ENCODE data around the gene KLHL24.
A peak's percentile ranks its signal among the peaks of the same experiment; 100 is the strongest.
"Not testable (repeated sequence)": the region's sequence is repeated elsewhere in the genome, so short reads cannot be mapped to it uniquely, and the experiment has no call there.

Gene KLHL24

DNA sequence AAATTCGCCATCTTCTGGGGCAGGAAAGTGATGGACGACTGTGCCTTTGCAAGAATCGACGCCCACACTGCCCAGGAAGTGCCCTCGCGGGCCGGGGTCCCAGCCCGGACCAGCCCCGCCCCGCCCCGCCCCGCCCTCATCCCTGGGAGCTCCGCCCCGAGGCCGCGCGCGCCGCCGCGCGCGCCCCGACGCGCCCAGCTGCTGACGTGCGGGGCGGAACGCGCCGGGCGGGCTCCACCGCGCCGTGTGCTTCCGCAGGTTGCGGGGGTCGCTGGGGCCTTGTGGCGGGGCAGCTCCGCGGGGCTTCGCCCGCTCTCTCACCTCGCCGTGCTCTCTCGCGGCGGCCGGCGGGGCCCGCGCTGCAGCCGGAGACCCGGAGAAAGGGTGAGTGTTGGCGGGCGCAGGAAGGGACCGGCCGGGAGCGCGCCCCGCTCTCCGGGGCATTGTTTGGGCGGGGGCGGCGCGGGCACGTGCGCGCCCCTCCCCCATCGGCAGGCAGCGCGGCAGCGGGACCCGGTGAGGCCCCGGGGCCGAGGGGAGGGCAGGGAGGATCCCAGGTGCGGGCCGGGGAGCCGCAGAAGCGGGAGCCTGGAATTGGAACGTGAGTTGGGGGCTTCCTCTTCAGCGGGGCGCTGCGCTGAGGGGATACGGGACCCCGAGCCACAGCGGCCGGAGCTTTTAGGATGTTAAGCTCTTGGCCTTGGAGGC lies 62.3 kb downstream of the KLHL24 start, which contains the start of gene YEATS2:
Gene YEATS2 (plus strand): TSS at position 188 of the 708 bp plus-strand sequence. CDS start 17,366 bp downstream, outside the sequence.
- DNase-seq: peak; percentile 72 to 81

DNA sequence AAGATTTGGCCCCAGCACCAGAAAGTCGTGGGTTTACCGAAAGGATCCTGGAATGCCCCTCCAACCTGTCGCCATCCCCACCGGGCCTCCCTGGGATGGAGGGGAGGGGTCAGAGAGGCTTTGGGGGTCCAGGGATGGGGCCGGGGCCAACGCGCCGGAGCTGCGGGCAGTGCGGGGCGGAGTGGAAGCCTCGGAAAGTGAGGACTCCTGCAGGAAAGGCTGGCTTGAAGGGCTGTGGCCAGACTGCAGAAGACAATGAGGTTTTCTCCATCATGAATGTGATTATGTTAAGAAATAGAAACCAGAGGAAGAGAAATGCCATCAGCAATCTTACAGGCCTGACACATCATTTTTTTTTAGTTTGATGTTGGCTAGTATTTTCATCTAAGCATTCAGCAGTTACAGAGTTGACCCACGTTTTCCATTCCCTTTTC lies 62.9 kb downstream of the KLHL24 start:
- peak; percentile 44 to 45 for DNase-seq

DNA sequence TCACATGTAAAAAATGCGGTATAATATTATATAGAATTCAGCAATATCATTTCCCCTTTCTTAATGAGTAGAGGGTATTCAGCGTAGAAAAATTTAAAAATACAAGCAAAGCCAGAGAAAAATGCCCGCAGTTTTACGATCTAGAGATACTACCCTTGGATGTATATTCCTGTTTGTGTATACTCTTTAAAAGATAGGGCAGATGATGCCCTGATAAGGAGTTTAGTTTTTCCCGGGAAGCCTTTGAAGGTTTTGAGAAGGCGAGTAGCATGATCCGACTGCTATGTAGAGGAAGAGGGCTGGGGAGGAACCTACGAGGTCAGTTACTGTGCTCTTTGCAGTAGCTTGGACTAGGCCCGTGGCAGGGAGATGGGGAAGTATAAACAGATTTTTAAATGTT lies 63.3 kb downstream of the KLHL24 start:
- DNase-seq: peak; percentile 47 to 58

DNA sequence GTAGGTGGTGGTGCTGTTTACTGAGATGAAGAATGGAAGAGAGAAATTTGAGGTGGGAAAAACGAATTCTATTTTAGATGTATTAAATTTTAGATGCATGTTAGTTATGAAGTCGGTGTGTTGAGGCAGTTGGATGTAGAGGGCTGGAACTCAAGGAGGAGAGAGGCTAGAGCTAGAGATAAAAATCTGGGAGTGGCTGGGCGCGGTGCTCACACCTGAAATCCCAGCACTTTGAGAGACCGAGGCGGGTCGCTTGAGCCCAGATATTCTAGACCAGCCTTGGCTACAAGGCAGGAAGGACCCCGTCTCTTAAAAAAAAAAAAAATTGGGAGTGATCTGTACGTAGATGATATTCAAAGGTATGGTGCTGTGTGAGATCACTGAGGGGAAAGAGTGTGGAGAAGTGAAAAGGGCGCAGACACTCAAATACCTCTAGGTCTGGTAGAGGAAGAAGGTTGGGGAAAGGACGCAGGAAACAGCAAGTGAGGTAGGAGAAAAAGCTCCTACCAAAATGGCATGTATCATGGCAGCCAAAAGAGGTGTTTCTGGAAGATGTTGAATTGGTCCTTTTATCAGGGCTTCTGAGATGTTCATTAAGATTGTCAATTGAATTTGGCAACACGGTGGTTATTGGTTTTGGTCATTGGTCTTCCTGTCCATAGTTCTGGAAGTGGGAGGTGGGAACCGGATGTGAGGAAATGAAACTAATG lies 64.0 kb downstream of the KLHL24 start:
- no peak for DNase-seq

GRCh38 chr3:183701744-183702143 lies 66.3 kb downstream of the KLHL24 start:
- no peak for DNase-seq

GRCh38 chr3:183703892-183704291 lies 68.5 kb downstream of the KLHL24 start:
- DNase-seq: not testable (repeated sequence)

DNA sequence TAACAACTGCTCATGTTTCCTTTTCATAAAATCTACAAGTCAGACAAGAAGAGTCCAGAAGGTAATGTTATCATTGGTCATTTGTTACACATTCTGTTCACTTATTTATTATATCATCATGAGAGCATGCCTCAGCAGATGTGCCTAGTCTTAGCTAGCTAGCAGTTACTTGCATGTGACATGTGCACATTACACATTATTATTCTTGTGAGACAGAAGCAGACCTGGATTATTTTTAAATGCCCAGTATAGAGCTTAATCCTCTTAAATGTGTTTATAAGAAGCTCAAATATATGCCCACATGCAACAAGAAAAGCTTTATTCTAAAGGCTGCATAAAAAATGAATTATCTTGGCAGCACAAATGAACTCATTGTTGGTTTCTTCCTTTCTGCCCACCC lies 74.8 kb downstream of the KLHL24 start:
- no peak for DNase-seq

DNA sequence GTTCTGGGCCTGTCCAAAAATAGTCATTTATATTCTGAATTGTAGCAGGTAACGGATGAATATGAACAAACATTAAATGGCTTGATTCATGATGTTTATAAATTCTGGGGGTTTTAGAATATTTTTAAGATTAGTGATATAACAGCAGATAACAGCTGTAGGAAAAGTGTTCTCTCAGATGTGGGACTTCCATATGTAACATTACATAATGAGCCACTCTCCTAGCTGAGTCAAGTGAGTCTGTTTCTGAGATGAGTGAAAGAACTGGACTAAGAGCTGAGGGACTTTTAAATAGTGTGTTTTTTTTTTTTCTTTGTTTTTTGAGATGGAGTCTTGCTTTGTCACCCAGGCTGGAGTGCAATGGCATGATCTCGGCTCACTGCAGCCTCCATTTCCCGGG lies 76.1 kb downstream of the KLHL24 start:
- DNase-seq: no peak

GRCh38 chr3:183714622-183715021 lies 79.2 kb downstream of the KLHL24 start:
- no peak for DNase-seq

DNA sequence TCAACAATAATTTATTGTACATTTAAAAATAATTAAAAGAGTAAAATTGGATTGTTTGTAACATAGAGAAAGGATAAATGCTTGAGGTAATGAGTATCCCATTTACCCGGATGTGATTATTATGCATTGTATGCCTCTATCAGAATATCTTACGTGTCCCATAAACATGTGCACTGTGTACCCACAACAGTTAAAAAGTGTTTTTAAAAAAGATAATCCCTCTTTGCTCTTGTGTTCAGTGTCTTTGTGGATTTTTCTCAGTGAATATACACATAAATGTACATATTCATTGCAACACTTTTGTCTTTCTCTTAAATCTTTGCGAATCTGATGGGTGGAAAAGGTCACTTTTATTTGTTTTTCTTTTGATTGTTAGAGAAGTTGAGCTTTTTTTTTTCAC lies 82.6 kb downstream of the KLHL24 start:
- DNase-seq: no peak

- no peak for DNase-seq
Observed at GRCh38 chr3:183725387-183725786, 90.0 kb downstream of the KLHL24 start.

- no peak for DNase-seq
Observed at GRCh38 chr3:183728204-183728603, 92.8 kb downstream of the KLHL24 start.

GRCh38 chr3:183730361-183730760 lies 94.9 kb downstream of the KLHL24 start:
- DNase-seq: no peak

DNA sequence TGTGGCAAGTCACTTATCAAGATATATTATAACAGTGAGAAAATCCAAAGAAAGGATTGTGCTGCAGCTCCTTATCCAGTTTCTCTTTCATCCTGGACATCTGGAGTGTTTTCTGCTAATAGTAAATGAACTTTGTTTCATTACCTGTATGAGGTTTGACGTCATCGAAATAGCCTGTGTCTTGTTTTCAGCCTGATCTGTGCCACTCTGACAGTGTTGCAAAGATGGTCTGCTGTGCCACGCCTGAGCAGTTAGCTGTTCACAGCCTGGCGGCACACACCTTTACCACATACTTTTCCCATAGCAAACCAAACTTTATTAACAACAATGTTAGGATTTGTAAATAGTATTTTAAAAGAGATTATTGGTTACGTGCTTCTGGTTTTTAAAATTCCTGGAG lies 96.2 kb downstream of the KLHL24 start:
- DNase-seq: no peak

- no peak for DNase-seq
Observed at GRCh38 chr3:183733553-183733952, 98.1 kb downstream of the KLHL24 start.
